ENCODE measurements around the gene SEZ6L. TPM values are rescaled to one million over a fixed set of nuclear protein-coding genes. Genes with fewer than 3 reads are reported as not detected.

SEZ6L gene
- total RNA-seq, 1 donor: not detected

- TF ChIP-seq, protein P1, sequence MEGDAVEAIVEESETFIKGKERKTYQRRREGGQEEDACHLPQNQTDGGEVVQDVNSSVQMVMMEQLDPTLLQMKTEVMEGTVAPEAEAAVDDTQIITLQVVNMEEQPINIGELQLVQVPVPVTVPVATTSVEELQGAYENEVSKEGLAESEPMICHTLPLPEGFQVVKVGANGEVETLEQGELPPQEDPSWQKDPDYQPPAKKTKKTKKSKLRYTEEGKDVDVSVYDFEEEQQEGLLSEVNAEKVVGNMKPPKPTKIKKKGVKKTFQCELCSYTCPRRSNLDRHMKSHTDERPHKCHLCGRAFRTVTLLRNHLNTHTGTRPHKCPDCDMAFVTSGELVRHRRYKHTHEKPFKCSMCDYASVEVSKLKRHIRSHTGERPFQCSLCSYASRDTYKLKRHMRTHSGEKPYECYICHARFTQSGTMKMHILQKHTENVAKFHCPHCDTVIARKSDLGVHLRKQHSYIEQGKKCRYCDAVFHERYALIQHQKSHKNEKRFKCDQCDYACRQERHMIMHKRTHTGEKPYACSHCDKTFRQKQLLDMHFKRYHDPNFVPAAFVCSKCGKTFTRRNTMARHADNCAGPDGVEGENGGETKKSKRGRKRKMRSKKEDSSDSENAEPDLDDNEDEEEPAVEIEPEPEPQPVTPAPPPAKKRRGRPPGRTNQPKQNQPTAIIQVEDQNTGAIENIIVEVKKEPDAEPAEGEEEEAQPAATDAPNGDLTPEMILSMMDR (IDR thresholded peaks at IDR 0.05; ENCODE audit: insufficient read depth, low read depth, low read length): peak; percentile 82
- H3K4me3 ChIP-seq (ENCODE audit: low read depth, low read length): no peak overlapping the region
- DNase-seq (ENCODE audit: low read depth): peak; percentile 33
These were observed 161.8 kb downstream of the SEZ6L start for GRCh38 chr22:26330971-26331625.

DNA sequence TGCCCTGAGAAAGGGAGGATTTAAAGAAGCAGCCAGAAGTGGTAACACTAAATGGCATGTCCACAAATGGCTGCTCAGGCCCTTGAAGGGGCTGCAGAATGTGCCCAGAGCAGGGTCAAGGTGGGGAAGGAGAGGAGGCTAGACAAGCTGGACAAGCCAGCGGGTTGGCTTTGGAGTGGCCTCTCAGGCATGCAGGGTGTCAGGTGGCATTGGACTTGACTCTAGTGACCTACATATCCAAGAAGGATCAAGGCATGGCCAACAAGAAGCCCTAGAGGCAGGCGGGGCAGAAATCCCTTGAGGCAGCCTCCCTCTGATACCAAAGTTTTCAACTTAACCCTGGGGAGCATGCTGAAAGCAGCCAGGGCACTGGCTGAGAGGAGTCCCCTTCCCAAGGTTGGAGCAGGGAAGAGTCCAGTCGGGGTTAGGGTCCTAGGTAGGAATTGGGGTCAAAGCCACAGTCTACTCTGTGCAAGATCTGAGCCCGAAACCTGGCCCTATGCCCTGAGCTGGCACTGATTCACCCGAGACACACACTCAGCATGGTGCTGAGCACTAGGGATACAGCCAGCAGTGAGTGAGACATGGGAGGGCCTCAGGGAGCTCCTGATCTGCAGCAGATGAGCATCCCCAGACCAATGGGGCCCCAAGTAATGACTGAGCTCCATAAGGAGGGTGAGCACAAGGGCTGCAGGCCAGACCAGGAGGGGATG lies 164.0 kb downstream of the SEZ6L start:
- H3K4me3 ChIP-seq (ENCODE audit: low read depth, low read length): no peak overlapping the region
- DNase-seq (ENCODE audit: low read depth): no peak
- TF ChIP-seq, protein P1 (IDR thresholded peaks at IDR 0.05; ENCODE audit: insufficient read depth, low read depth, low read length): no peak

DNA sequence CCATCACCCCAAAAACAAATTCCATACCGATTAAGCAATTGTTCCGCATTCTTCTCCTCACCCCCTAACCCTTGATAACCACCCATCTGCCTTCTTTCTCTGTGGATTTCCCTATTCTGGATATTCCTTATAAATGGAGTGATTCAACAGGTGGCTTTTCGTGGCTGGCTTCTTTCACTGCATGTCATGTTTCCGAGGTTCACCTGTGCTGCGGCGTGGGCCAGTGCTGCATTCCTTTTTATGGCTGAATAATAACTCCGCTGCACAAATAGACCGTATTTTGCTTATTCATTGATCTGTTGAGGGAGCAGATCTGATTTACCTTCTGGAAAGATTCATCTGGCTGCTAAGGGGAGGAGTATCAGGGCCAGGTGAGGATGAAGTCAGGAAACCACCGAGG lies 165.0 kb downstream of the SEZ6L start:
- DNase-seq (ENCODE audit: low read depth): no peak
- no peak overlapping the region for H3K4me3 ChIP-seq (ENCODE audit: low read depth, low read length)
- TF ChIP-seq, protein P1 (IDR thresholded peaks at IDR 0.05; ENCODE audit: insufficient read depth, low read depth, low read length): no peak

DNA sequence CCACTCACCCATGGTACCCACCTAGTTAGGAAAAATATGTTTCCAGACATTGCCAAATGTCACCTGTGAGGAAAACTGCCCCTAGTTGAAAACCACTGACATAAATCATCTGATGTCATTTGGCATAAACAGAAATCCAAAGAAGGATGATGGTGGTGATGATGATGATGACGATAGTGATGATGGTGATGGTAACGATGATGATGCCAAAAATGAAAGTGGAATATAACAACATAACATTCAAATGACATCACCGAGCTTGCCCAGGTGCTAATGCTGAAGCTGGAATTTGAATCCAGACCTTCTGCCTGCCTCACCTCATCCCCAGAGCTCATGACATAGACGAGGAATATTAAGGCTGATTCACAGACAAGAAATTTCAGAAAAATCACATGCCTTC lies 167.5 kb downstream of the SEZ6L start:
- TF ChIP-seq, protein P1 (IDR thresholded peaks at IDR 0.05; ENCODE audit: insufficient read depth, low read depth, low read length): no peak
- H3K4me3 ChIP-seq (ENCODE audit: low read depth, low read length): no peak overlapping the region
- no peak for DNase-seq (ENCODE audit: low read depth)

GRCh38 chr22:26339755-26340154 lies 170.5 kb downstream of the SEZ6L start:
- no peak for DNase-seq (ENCODE audit: low read depth)

DNA sequence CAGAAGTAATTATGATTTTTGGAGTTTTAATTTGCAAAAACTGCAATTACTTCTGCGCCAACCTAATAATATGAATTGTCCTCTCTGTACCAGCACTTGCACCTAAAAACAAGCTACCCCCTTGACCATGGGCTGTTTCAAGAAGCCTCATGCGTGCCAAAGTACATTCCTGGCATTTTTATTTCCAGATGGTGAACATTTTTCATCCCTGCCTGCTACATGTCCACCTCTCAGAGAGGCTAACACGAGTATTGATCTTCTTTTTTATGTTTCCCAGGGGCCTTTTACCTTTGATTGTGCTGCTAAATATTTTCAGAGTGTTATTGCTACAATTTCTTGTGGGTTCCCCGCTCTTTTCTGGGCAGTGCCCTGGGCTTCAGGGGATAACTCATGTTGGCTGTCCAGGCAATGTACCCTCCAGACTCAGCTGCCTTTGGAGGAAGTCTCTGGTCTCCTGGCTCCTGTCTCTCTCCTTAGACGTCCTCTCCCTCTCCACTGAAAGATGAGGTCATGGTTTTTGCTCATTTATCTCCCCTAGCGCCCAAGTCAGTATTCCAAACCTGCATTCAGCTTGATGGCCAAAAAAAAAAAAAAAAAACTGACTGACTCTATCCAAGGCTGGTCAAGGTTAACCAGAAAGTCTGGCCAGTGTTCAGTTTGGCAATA lies 173.6 kb downstream of the SEZ6L start:
- TF ChIP-seq, protein P1 (IDR thresholded peaks at IDR 0.05; ENCODE audit: insufficient read depth, low read depth, low read length): no peak
- H3K4me3 ChIP-seq (ENCODE audit: low read depth, low read length): no peak overlapping the region
- DNase-seq (ENCODE audit: low read depth): no peak

More at GRCh38 chr22:26339755-26340154, 170.5 kb downstream of the SEZ6L start:
- TF ChIP-seq, protein P1 (IDR thresholded peaks at IDR 0.05; ENCODE audit: insufficient read depth, low read depth, low read length): no peak
- no peak overlapping the region for H3K4me3 ChIP-seq (ENCODE audit: low read depth, low read length)

Measured in fibroblast of villous mesenchyme (primary cell).